CD4-positive, alpha-beta T cell treated with Interleukin-2 at 100 ng/mL for 4 hours (primary cell): ENCODE data around the gene DENND5A.

Experiments
- DNase-seq: peaks from one replicate; pipeline ENCODE4 v3.0.0-alpha.2; 2020; ENCODE audit warnings: low spot score

The DENND5A gene

GRCh38 chr11:9095421-9095820 is 169.7 kb downstream of the DENND5A start:
- DNase-seq, result no peak

- DNase-seq, result no peak
Measured at GRCh38 chr11:9094420-9094819, 170.7 kb downstream of the DENND5A start.

- no peak for DNase-seq
Measured at GRCh38 chr11:9092853-9093778, 172.0 kb downstream of the DENND5A start.

- DNase-seq, result no peak
Measured at GRCh38 chr11:9092072-9092471, 173.1 kb downstream of the DENND5A start.

GRCh38 chr11:9091044-9091922 is 173.9 kb downstream of the DENND5A start, which contains the start of gene SCUBE2:
SCUBE2 (minus strand) TSS chr11:9091599; CDS start chr11:9091528, 71 bp downstream.
- DNase-seq, result no peak

GRCh38 chr11:9090488-9091043 is 174.6 kb downstream of the DENND5A start:
- DNase-seq, result no peak

- no peak for DNase-seq
Measured at GRCh38 chr11:9089636-9090035, 175.5 kb downstream of the DENND5A start.

GRCh38 chr11:9089061-9089460 is 176.1 kb downstream of the DENND5A start:
- DNase-seq, result no peak
